Body of pancreas (tissue), 4 donors: ENCODE results near the gene NUP214.
A peak's percentile ranks its signal among the peaks of the same experiment; 100 is the strongest.

Source experiments
- CTCF ChIP-seq, 7 experiments: fragments of 450-650 bp in 4 of 7; fragments of 200-600 bp in 3 of 7; sonication (generic) in 3 of 7; IDR thresholded peaks; one replicate each; pipeline ENCODE4 v1.5.1; 2016 to 2019; ENCODE audit warnings: antibody characterized with exemption in 7 of 7
- POLR2A ChIP-seq, 3 donors: fragments of 450-650 bp; IDR thresholded peaks; one replicate each; pipeline ENCODE4 v1.6.1; 2016; ENCODE audit warnings: antibody characterized with exemption in 3 of 3, mild to moderate bottlenecking in 2 of 3

GRCh38 chr9:131276094-131276888 is 150.9 kb downstream of the NUP214 start, which contains the start of gene FAM78A:
- TF ChIP-seq POLR2A (IDR thresholded peaks at IDR 0.05) (peak in 1 of 3 donors; percentile 16), CTCF (IDR thresholded peaks at IDR 0.05) (peak in 1 of 7 experiments; percentile 6)
